ENCODE data around the gene NDUFAF7.
"Not testable (repeated sequence)": the region's sequence is repeated elsewhere in the genome, so short reads cannot be mapped to it uniquely, and the experiment has no call there.

GRCh38 chr2:37205071-37205661, 26.3 kb upstream of the NDUFAF7 start:
- TF ChIP-seq CTCF (conservative IDR thresholded peaks at IDR 0.05); EZH2 (IDR thresholded peaks at IDR 0.05; ENCODE audit: low read depth): not testable (repeated sequence)

Data from PC-9 (cell line).